Measurements from ENCODE around the gene TMEM218.

The TMEM218 gene

DNA sequence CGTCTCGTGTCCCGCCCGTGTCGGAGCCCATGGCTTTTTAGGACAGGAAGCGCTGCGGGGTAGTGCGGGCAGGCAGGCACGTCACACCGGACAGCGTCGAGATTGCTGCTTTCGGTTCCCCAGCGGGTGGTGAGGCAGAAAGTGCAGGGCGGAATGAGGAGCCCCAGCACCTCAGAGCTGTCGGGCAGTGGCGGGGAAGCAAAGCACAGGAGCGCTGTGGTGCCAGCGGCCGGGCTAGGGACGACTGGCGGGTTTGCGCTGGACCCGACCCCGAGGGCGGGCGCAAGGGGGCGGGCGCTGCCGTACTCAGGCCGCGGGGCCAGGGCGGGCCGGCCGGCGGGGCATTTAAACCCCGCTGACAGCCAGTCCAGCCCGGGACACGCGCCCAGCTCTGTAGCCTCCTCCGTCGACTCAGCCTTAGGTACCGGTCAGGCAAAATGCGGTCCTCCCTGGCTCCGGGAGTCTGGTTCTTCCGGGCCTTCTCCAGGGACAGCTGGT lies 48.4 kb downstream of the TMEM218 start, which contains the start of gene SLC37A2:
Gene SLC37A2 (plus strand): TSS at position 375 of the 498 bp plus-strand sequence. CDS start 63 bp downstream, at position 438.
- peak; percentile 55 to 78 for DNase-seq (ENCODE audit: low read depth in 1 of 2, low spot score in 1 of 2)
- TF ChIP-seq CTCF (IDR thresholded peaks at IDR 0.05; ENCODE audit: insufficient read depth, low read length) (no peak), GABPA (IDR thresholded peaks at IDR 0.05; ENCODE audit: low read depth) (no peak), SPI1 (IDR thresholded peaks at IDR 0.05; ENCODE audit: borderline replicate concordance, low read depth) (no peak), POLR2AphosphoS5 (IDR thresholded peaks at IDR 0.05; ENCODE audit: low read depth) (peak; percentile 57; the same call in 1 of the 2 replicates)
- H3K27ac ChIP-seq (replicated peaks), result no peak within 1 kb of the TSS; the same call in 1 of the 2 replicates
- H3K27me3 ChIP-seq (ENCODE audit: insufficient read depth, poor library complexity, severe bottlenecking), result no peaks in the 10 kb centered on the region
- peak within 1 kb of the TSS; percentile 70 for H3K4me3 ChIP-seq (replicated peaks; ENCODE audit: insufficient read depth, low read length)

GRCh38 chr11:125062218-125062930 lies 49.1 kb downstream of the TMEM218 start:
- no peak for DNase-seq (ENCODE audit: low read depth in 1 of 2, low spot score in 1 of 2)
- Histone ChIP-seq H3K27me3 (ENCODE audit: insufficient read depth, poor library complexity, severe bottlenecking) (no peaks in the 10 kb centered on the region), H3K4me3 (replicated peaks; ENCODE audit: insufficient read depth, low read length) (peak overlapping the region; percentile 70), H3K27ac (replicated peaks) (no peak overlapping the region; the same call in 1 of the 2 replicates)
- TF ChIP-seq POLR2AphosphoS5 (IDR thresholded peaks at IDR 0.05; ENCODE audit: low read depth) (no peak), CTCF (IDR thresholded peaks at IDR 0.05; ENCODE audit: insufficient read depth, low read length) (no peak), SPI1 (IDR thresholded peaks at IDR 0.05; ENCODE audit: borderline replicate concordance, low read depth) (no peak), REST (IDR thresholded peaks at IDR 0.05; ENCODE audit: insufficient replicate concordance, low read depth) (no peak), GABPA (IDR thresholded peaks at IDR 0.05; ENCODE audit: low read depth) (no peak)

GRCh38 chr11:125061281-125061680 lies 50.1 kb downstream of the TMEM218 start:
- no peak overlapping the region for H3K4me3 ChIP-seq (replicated peaks; ENCODE audit: insufficient read depth, low read length)
- no peaks in the 10 kb centered on the region for H3K27me3 ChIP-seq (ENCODE audit: insufficient read depth, poor library complexity, severe bottlenecking)
- H3K27ac ChIP-seq (replicated peaks), result no peak overlapping the region
- TF ChIP-seq CTCF (IDR thresholded peaks at IDR 0.05; ENCODE audit: insufficient read depth, low read length) (no peak), REST (IDR thresholded peaks at IDR 0.05; ENCODE audit: insufficient replicate concordance, low read depth) (no peak), GABPA (IDR thresholded peaks at IDR 0.05; ENCODE audit: low read depth) (no peak), SPI1 (IDR thresholded peaks at IDR 0.05; ENCODE audit: borderline replicate concordance, low read depth) (no peak), POLR2AphosphoS5 (IDR thresholded peaks at IDR 0.05; ENCODE audit: low read depth) (no peak)
- no peak for DNase-seq (ENCODE audit: low read depth in 1 of 2, low spot score in 1 of 2)

Data from HL-60 (cell line).